Colonic mucosa (tissue), 4 donors: Measurements from ENCODE around the gene FRMD7. TPM values are rescaled to one million over a fixed set of nuclear protein-coding genes. Genes with fewer than 3 reads are reported as not detected.

Experiments used
- DNase-seq: peaks from one replicate; pipeline ENCODE4 v3.0.0-alpha.2; 2020
- H3K27ac ChIP-seq: fragments of 200-600 bp; one replicate; pipeline ENCODE4 v1.8.0; 2021
- H3K27me3 ChIP-seq: fragments of 200-600 bp; one replicate; pipeline ENCODE4 v1.8.0; 2021
- H3K36me3 ChIP-seq: fragments of 200-600 bp; one replicate; pipeline ENCODE4 v1.8.0; 2021
- H3K4me1 ChIP-seq: fragments of 200-600 bp; one replicate; pipeline ENCODE4 v1.8.0; 2021; ENCODE audit warnings: mild to moderate bottlenecking
- H3K4me3 ChIP-seq: fragments of 200-600 bp; one replicate; pipeline ENCODE4 v1.8.0; 2021
- H3K9ac ChIP-seq, 2 donors: one replicate each; pipeline ENCODE4 v1.7.0; 2013; ENCODE audit warnings: control low read depth in 2 of 2, low read depth in 2 of 2, low read length in 2 of 2
- H3K9me3 ChIP-seq: fragments of 200-600 bp; one replicate; pipeline ENCODE4 v1.8.0; 2021
- intact Hi-C: fragments of 100-400 bp; cut with DNase I; formaldehyde crosslinking; loops from one replicate; pipeline ENCODE4 v1.14.1; 2022
- total RNA-seq, 2 donors: library from RNA; stranded (reverse); fragmentation: NEBNext Ultra II Directional in 1 of 2; extraction: Animal tissue kit (Norgen Biotek cat#: 25700) in 1 of 2; gene quantifications; one replicate each; pipeline ENCODE4 v1.2.1, GENCODE V29; 2021
- TF ChIP-seq, protein P1 (sequence below): fragments of 200-600 bp; IDR thresholded peaks from one replicate; pipeline ENCODE4 v1.8.0; 2022; ENCODE audit warnings: antibody characterized with exemption, mild to moderate bottlenecking
- donor health status: healthy.
- donor health status: DM: no; HTN: no; CAD: no.
- donor health status: DM: no; HTN: no; CAD: no.

FRMD7 gene
- total RNA-seq, 2 donors from 2014 or later, result not detected

DNA sequence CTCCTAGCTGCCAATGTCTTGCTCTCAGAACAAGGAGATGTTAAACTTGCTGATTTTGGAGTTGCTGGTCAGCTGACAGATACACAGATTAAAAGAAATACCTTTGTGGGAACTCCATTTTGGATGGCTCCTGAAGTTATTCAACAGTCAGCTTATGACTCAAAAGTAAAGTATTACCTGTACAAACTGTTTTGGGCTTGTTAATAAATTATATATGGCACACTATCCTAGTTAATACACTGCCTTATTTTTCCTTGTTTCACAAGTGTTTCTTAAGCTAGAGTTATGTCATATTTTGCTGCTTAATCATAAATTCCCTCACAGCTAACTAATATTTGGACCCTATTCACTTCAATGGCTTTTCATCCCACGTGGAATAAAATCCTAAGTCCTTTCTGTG lies 59.4 kb downstream of the FRMD7 start:
- Histone ChIP-seq H3K27me3 (no peaks in the 10 kb centered on the region), H3K4me3 (no peak overlapping the region), H3K27ac (no peak overlapping the region), H3K9ac (no peak overlapping the region), H3K9me3 (no peaks in the 10 kb centered on the region), H3K36me3 (no peaks in the 10 kb centered on the region), H3K4me1 (no peaks in the 10 kb centered on the region)
- no peak for DNase-seq
- intact Hi-C loops, result no loop called here
- TF ChIP-seq, protein P1, sequence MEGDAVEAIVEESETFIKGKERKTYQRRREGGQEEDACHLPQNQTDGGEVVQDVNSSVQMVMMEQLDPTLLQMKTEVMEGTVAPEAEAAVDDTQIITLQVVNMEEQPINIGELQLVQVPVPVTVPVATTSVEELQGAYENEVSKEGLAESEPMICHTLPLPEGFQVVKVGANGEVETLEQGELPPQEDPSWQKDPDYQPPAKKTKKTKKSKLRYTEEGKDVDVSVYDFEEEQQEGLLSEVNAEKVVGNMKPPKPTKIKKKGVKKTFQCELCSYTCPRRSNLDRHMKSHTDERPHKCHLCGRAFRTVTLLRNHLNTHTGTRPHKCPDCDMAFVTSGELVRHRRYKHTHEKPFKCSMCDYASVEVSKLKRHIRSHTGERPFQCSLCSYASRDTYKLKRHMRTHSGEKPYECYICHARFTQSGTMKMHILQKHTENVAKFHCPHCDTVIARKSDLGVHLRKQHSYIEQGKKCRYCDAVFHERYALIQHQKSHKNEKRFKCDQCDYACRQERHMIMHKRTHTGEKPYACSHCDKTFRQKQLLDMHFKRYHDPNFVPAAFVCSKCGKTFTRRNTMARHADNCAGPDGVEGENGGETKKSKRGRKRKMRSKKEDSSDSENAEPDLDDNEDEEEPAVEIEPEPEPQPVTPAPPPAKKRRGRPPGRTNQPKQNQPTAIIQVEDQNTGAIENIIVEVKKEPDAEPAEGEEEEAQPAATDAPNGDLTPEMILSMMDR, result no peak

DNA sequence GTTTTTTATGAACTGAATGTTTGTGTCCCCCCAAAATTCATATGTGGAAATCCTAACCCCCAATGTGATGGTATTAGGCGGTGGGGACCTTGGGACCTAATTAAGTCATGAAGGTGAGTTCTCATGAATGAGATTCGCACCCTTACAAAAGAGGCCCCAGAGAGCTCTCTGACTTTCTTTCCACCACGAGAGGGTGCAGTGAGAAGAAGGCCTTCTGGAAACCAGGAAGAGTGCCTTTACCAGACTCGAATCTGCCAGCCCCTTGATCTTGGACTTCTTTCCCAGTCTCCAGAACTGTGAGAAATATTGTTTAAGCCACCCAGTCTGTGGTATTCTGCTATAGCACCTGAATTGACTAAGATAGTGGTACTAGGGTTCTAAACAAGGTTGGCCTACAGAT lies 64.0 kb downstream of the FRMD7 start:
- intact Hi-C loops, result no loop called here
- Histone ChIP-seq H3K9ac (no peak overlapping the region), H3K36me3 (no peaks in the 10 kb centered on the region), H3K4me3 (no peak overlapping the region), H3K9me3 (no peaks in the 10 kb centered on the region), H3K27ac (no peak overlapping the region), H3K4me1 (no peaks in the 10 kb centered on the region), H3K27me3 (no peaks in the 10 kb centered on the region)
- TF ChIP-seq, protein P1, result no peak
- no peak for DNase-seq

DNA sequence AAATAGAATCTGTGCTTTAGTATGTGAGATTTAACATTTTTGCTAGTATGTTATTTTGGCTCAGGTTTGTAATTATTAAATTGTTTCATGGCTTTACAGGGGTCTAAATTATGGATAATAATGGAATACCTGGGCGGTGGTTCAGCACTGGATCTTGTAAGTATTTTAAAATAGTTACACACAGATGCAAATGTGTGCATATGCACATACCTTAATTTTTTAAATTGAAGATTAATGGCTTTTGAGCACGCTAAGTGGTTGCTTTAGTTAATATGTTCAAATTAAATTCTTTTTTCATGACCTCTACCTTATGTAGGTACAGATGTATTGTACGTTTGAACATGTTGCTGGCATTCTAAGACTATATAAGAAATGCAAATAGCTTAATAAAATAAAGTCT lies 64.5 kb downstream of the FRMD7 start:
- H3K4me3 ChIP-seq, result no peak overlapping the region
- H3K27ac ChIP-seq, result no peak overlapping the region
- TF ChIP-seq, protein P1, result no peak
- H3K4me1 ChIP-seq, result no peaks in the 10 kb centered on the region
- no peaks in the 10 kb centered on the region for H3K9me3 ChIP-seq
- intact Hi-C loops, result no loop called here
- H3K36me3 ChIP-seq, result no peaks in the 10 kb centered on the region
- H3K27me3 ChIP-seq, result no peaks in the 10 kb centered on the region
- H3K9ac ChIP-seq, result no peak overlapping the region
- DNase-seq, result no peak

DNA sequence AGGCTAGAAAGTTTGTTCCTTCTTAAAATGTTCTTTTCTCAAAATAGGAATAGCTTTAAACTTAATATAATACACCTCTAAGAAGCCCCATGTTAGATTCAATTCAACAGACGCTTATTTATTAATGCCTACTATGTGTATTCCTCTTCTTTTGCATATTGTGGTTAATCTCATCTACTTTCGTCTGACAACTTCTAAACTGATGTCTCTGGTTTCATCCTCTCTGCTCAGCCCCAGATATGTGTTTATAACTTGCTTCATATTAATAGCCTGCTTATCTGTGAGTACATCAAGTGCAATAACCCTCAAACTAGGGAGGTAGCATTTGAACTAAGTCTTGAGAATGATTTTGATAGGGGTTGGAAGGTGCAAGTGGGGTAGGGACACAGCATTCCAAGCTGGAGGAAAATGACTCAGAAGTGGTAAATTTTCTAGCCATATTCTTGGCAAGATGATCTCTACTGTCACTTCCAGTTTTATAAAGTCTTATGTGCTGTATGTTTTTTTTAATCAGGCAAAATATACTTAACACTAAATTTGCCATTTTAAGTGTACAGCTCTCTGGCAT lies 67.8 kb downstream of the FRMD7 start:
- H3K9me3 ChIP-seq, result no peaks in the 10 kb centered on the region
- H3K27ac ChIP-seq, result no peak overlapping the region
- H3K4me1 ChIP-seq, result no peaks in the 10 kb centered on the region
- intact Hi-C loops, result loop anchor here (10.0 kb wide), 1 partner anchor 195 kb away; no protein-coding TSS in a partner anchor
- no peak for DNase-seq
- H3K9ac ChIP-seq, result no peak overlapping the region
- H3K4me3 ChIP-seq, result no peak overlapping the region
- H3K27me3 ChIP-seq, result no peaks in the 10 kb centered on the region
- TF ChIP-seq, protein P1, result no peak
- H3K36me3 ChIP-seq, result no peaks in the 10 kb centered on the region

DNA sequence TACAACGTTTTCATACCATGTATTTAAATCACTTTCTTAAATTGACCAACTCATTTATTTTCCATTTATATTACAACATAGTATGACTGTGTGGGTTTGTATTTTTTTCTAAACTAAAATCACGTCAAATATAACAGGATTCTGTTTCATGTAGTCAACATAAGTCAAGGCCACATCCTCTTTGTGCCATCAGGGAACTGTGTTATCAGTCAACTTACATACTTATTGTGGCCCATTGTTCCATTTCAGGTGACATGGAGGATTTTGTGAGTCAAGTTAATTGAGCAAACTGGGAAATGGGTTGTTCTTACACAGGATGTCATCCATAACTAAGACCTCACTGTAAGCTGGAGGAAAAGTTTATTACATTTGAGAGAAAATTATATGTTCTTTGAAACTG lies 68.8 kb downstream of the FRMD7 start:
- Histone ChIP-seq H3K36me3 (no peaks in the 10 kb centered on the region), H3K27ac (no peak overlapping the region), H3K9ac (no peak overlapping the region), H3K4me1 (no peaks in the 10 kb centered on the region), H3K4me3 (no peak overlapping the region), H3K9me3 (no peaks in the 10 kb centered on the region), H3K27me3 (no peaks in the 10 kb centered on the region)
- DNase-seq, result no peak
- intact Hi-C loops, result loop anchor here (10.0 kb wide), 1 partner anchor 194 kb away; no protein-coding TSS in a partner anchor
- TF ChIP-seq, protein P1, result no peak
